Measurements from ENCODE around the gene MAPK4.

GRCh38 chr18:50706199-50706598 is 146.3 kb downstream of the MAPK4 start:
- TF ChIP-seq CTCF (IDR thresholded peaks at IDR 0.05) (no peak), ZFX (IDR thresholded peaks at IDR 0.05; ENCODE audit: borderline replicate concordance) (no peak)

All from 22Rv1 (cell line).